Lower leg skin (tissue), 4 donors: ENCODE results near the gene MAPK13. TPM values are rescaled to one million over a fixed set of nuclear protein-coding genes. Genes with fewer than 3 reads are reported as not detected.

Source experiments
- DNase-seq, 2 donors: peaks; one replicate each; pipeline ENCODE4 v3.0.0-alpha.2; 2019; ENCODE audit warnings: low spot score in 2 of 2
- H3K4me3 ChIP-seq: fragments of 200-600 bp; sonication (generic); 2 replicates; pipeline ENCODE4 v1.5.1; 2017; ENCODE audit warnings: mild to moderate bottlenecking, low read depth; ENCODE audit not compliant: poor library complexity, severe bottlenecking
- POLR2A ChIP-seq, 2 donors: fragments of 450-650 bp; IDR thresholded peaks; one replicate each; pipeline ENCODE4 v1.6.1; 2016 to 2017; ENCODE audit warnings: antibody characterized with exemption in 2 of 2, mild to moderate bottlenecking in 1 of 2, moderate library complexity in 1 of 2
- WGBS, 2 donors: methylation state at CpG; one replicate each; pipeline ENCODE4 v1.1.5; 2018; 5-methylcytosine and 5-hydroxymethylcytosine counted together
- intact Hi-C: fragments of 100-400 bp; cut with DNase I; formaldehyde crosslinking; loops from one replicate; pipeline ENCODE4 v1.15.0; 2023; ENCODE audit warnings: low total_unique reads
- total RNA-seq, 4 donors: library from RNA; depleted of rRNA; stranded (reverse); fragments of >200 nt; gene quantifications; one replicate each; pipeline ENCODE4 v1.1.0, GENCODE V29; 2016
- TF ChIP-seq, protein P1 (sequence below), 3 donors: fragments of 450-650 bp; IDR thresholded peaks; one replicate each; pipeline ENCODE4 v1.5.1; 2016; ENCODE audit warnings: antibody characterized with exemption in 3 of 3, mild to moderate bottlenecking in 3 of 3, moderate library complexity in 2 of 3

The MAPK13 gene
- total RNA-seq, 4 donors from 2014 or later, result 94.4 to 125 (median 116) TPM

DNA sequence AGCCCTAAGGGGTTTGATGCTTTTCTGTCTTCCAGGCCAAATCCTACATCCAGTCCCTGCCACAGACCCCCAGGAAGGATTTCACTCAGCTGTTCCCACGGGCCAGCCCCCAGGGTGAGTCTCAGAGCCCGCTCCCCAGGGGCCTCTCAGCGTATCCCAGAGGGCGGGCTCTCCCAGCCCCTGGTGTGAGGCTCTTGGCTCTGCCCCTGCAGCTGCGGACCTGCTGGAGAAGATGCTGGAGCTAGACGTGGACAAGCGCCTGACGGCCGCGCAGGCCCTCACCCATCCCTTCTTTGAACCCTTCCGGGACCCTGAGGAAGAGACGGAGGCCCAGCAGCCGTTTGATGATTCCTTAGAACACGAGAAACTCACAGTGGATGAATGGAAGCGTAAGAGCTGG is 8.4 kb downstream of the MAPK13 start:
- TF ChIP-seq, protein P1, sequence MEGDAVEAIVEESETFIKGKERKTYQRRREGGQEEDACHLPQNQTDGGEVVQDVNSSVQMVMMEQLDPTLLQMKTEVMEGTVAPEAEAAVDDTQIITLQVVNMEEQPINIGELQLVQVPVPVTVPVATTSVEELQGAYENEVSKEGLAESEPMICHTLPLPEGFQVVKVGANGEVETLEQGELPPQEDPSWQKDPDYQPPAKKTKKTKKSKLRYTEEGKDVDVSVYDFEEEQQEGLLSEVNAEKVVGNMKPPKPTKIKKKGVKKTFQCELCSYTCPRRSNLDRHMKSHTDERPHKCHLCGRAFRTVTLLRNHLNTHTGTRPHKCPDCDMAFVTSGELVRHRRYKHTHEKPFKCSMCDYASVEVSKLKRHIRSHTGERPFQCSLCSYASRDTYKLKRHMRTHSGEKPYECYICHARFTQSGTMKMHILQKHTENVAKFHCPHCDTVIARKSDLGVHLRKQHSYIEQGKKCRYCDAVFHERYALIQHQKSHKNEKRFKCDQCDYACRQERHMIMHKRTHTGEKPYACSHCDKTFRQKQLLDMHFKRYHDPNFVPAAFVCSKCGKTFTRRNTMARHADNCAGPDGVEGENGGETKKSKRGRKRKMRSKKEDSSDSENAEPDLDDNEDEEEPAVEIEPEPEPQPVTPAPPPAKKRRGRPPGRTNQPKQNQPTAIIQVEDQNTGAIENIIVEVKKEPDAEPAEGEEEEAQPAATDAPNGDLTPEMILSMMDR (IDR thresholded peaks at IDR 0.05), result no peak
- TF ChIP-seq POLR2A (IDR thresholded peaks at IDR 0.05), result no peak
- DNase-seq, result no peak
- intact Hi-C loops, result loop anchor here (10.0 kb wide), 1 partner anchor 56 kb away; the partner anchor contains the start of gene BRPF3
- no peak overlapping the region for H3K4me3 ChIP-seq
- 90 to 94% methylated on average over 14 to 15 of the region's 15 CpGs for WGBS, 2 donors

DNA sequence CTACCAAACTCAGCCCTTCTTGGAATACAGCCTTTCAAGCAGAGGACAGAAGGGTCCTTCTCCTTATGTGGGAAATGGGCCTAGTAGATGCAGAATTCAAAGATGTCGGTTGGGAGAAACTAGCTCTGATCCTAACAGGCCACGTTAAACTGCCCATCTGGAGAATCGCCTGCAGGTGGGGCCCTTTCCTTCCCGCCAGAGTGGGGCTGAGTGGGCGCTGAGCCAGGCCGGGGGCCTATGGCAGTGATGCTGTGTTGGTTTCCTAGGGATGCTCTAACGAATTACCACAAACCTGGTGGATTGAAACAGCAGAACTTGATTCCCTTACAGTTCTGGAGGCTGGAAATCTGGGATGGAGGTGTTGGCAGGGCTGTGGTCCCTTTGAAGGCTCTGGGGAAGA is 9.1 kb downstream of the MAPK13 start:
- DNase-seq, result no peak
- 46 to 53% methylated on average over 7 of the region's 7 CpGs for WGBS, 2 donors

DNA sequence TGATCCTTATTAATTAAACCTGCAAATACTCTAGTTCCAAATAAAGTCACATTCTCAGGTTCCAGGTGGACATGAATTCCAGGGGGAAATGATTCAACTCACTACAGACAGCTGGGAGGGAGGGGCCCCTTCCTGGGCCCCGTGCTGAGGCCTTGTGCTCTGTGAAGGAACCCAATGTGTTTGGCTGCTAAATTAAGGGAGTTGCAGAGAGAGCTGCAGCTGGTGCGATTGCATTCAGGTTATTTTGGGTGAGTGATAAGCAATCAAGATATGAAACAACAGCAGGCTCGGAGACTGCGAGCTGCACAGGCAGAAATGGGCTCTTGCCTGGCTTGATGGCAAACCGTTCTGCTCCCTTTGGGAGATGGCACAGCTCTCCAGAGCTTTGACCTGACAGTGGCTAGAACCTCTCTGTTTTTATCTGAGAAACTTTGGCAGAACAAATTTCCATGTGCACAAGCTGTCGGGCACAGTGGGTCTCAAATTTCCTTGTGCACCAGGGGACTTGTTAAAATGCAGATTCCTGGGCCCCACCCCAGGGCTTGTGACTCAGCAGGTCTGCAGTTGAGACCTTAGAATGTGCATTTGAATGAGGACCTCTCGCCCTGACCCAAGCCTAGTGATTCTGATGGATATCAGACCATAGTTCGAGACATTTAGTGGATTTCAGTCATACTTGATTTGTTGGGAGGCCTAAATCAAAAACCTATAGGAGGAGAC is 9.8 kb downstream of the MAPK13 start:
- H3K4me3 ChIP-seq, result no peak overlapping the region
- 66 to 69% methylated on average over 8 of the region's 8 CpGs for WGBS, 2 donors
- intact Hi-C loops, result loop anchor here (10.0 kb wide), 2 partner anchors 55 to 1635 kb away; partner anchors contain the start of gene BRPF3
- DNase-seq, result no peak
- TF ChIP-seq, protein P1 (IDR thresholded peaks at IDR 0.05), result no peak
- no peak for TF ChIP-seq POLR2A (IDR thresholded peaks at IDR 0.05)

More for the DNA sequence above, 9.1 kb downstream of the MAPK13 start:
- TF ChIP-seq, protein P1 (IDR thresholded peaks at IDR 0.05), result no peak
- TF ChIP-seq POLR2A (IDR thresholded peaks at IDR 0.05), result no peak
- H3K4me3 ChIP-seq, result no peak overlapping the region
- intact Hi-C loops, result loop anchor here (10.0 kb wide), 1 partner anchor 55 kb away; the partner anchor contains the start of gene BRPF3

DNA sequence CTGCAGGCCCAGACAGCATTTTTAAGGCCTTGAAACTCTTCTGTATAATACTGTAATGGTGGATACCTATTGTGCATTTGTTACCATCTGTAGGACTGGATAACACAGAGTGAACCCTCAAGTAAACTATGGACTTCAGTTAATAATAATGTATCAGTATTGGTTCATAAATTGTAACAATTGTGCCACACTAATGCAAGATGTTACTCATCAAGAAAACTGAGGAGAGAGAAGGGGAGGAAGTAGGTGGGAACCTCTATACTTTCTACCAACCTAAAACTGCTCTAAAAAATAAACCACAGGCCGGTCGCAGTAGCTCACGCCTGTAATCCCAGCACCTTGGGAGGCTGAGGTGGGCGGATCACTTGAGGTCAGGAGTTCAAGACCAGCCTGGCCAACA is 10.8 kb downstream of the MAPK13 start:
- intact Hi-C loops, result loop anchor here (10.0 kb wide), 1 partner anchor 1636 kb away; no protein-coding TSS in a partner anchor
- WGBS, 2 donors, result 81 to 92% methylated on average over 4 of the region's 4 CpGs
- no peak for TF ChIP-seq POLR2A (IDR thresholded peaks at IDR 0.05)
- TF ChIP-seq, protein P1 (IDR thresholded peaks at IDR 0.05), result no peak
- H3K4me3 ChIP-seq, result no peak overlapping the region
- no peak for DNase-seq

DNA sequence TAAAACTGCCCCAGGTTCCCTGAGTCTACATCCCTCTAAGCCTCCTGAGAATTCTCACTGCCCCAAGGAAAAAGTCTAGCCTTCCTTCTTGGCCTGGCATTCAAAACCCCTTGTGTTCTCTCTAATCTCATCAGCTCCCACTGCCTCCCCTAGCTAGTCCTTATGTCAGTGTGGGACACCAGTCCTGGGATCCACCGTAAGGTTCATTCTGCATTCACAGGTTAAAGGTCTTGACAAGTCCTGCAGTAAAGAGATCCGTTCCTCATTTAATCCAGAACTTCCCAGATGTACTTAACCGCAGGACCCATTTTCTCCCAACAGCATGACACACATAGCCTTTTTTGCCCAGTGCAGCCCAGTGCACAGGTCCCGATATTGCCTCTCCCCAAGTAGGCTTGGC is 11.6 kb downstream of the MAPK13 start:
- 94 to 99% methylated on average over 4 of the region's 4 CpGs for WGBS, 2 donors
- intact Hi-C loops, result loop anchor here (10.0 kb wide), 1 partner anchor 1637 kb away; no protein-coding TSS in a partner anchor
- TF ChIP-seq, protein P1 (IDR thresholded peaks at IDR 0.05), result no peak
- no peak for TF ChIP-seq POLR2A (IDR thresholded peaks at IDR 0.05)
- H3K4me3 ChIP-seq, result no peak overlapping the region
- no peak for DNase-seq
